Measurements from ENCODE around the gene FABP6.

GRCh38 chr5:160268121-160268520 lies 38.8 kb downstream of the FABP6 start:
- no peak for TF ChIP-seq CTCF (IDR thresholded peaks at IDR 0.05 in 8 of 11, conservative IDR thresholded peaks at IDR 0.05 in 3 of 11)
- TF ChIP-seq POLR2AphosphoS5 (IDR thresholded peaks at IDR 0.05): no peak
